NCI-H69 (cell line): ENCODE data around the gene SLC22A23.

Experiments
- DNase-seq: peaks from one replicate; lab custom pipeline; 2025; lab: John Stamatoyannopoulos, UW

The SLC22A23 gene

GRCh38 chr6:3331971-3332370 is 124.9 kb downstream of the SLC22A23 start:
- DNase-seq: no peak

GRCh38 chr6:3331494-3331893 is 125.4 kb downstream of the SLC22A23 start:
- DNase-seq: no peak

GRCh38 chr6:3330199-3330598 is 126.7 kb downstream of the SLC22A23 start:
- DNase-seq: no peak

- DNase-seq: no peak
Measured at GRCh38 chr6:3329393-3330051, 127.3 kb downstream of the SLC22A23 start.

GRCh38 chr6:3328796-3329195 is 128.1 kb downstream of the SLC22A23 start:
- DNase-seq: no peak

- no peak for DNase-seq
Measured at GRCh38 chr6:3328145-3328544, 128.7 kb downstream of the SLC22A23 start.

- no peak for DNase-seq
Measured at GRCh38 chr6:3327403-3327802, 129.4 kb downstream of the SLC22A23 start.

- DNase-seq: no peak
Measured at GRCh38 chr6:3326981-3327380, 129.9 kb downstream of the SLC22A23 start.

GRCh38 chr6:3326184-3326971 is 130.5 kb downstream of the SLC22A23 start:
- DNase-seq: no peak

GRCh38 chr6:3325210-3325609 is 131.6 kb downstream of the SLC22A23 start:
- DNase-seq: peak; percentile 56

- no peak for DNase-seq
Measured at GRCh38 chr6:3324262-3324942, 132.4 kb downstream of the SLC22A23 start.

GRCh38 chr6:3323696-3324261 is 133.1 kb downstream of the SLC22A23 start:
- DNase-seq: no peak

GRCh38 chr6:3323148-3323547 is 133.7 kb downstream of the SLC22A23 start:
- DNase-seq: no peak

- DNase-seq: peak; percentile 28
Measured at GRCh38 chr6:3322366-3322890, 134.4 kb downstream of the SLC22A23 start.

- DNase-seq: no peak
Measured at GRCh38 chr6:3321875-3322274, 135.0 kb downstream of the SLC22A23 start.

GRCh38 chr6:3321042-3321441 is 135.8 kb downstream of the SLC22A23 start:
- DNase-seq: no peak

- peak; percentile 93 for DNase-seq
Measured at GRCh38 chr6:3320238-3320811, 136.5 kb downstream of the SLC22A23 start.

GRCh38 chr6:3319610-3320200 is 137.1 kb downstream of the SLC22A23 start:
- DNase-seq: no peak

GRCh38 chr6:3318821-3319540 is 137.9 kb downstream of the SLC22A23 start:
- DNase-seq: no peak

GRCh38 chr6:3318226-3318625 is 138.6 kb downstream of the SLC22A23 start:
- no peak for DNase-seq

GRCh38 chr6:3317741-3318211 is 139.1 kb downstream of the SLC22A23 start:
- no peak for DNase-seq
